ENCODE data around the gene PHKA2.

DNA sequence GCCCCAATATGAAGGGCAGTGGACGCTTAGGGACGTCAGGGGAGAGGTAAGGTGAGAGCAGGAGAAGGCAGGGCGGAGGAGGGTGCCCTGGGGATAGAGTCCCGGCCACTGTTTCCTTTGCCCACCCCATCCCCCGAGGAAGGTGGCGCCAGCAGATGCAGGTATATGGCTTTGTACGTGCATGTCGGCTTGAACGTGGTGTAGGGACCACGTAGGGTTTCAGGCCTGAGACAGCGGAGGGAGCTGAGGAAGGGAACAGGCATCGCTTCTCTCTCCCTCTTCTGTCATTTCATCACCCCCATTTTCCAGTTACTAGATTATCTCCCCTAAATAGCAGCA is 97.9 kb downstream of the PHKA2 start:
- TF ChIP-seq, protein P1, sequence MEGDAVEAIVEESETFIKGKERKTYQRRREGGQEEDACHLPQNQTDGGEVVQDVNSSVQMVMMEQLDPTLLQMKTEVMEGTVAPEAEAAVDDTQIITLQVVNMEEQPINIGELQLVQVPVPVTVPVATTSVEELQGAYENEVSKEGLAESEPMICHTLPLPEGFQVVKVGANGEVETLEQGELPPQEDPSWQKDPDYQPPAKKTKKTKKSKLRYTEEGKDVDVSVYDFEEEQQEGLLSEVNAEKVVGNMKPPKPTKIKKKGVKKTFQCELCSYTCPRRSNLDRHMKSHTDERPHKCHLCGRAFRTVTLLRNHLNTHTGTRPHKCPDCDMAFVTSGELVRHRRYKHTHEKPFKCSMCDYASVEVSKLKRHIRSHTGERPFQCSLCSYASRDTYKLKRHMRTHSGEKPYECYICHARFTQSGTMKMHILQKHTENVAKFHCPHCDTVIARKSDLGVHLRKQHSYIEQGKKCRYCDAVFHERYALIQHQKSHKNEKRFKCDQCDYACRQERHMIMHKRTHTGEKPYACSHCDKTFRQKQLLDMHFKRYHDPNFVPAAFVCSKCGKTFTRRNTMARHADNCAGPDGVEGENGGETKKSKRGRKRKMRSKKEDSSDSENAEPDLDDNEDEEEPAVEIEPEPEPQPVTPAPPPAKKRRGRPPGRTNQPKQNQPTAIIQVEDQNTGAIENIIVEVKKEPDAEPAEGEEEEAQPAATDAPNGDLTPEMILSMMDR (conservative IDR thresholded peaks at IDR 0.05; ENCODE audit: low read depth, low read length) = no peak
- TF ChIP-seq POLR2A (IDR thresholded peaks at IDR 0.05; ENCODE audit: low read depth, low read length) = no peak
- TF ChIP-seq MAFK (IDR thresholded peaks at IDR 0.05; ENCODE audit: low read depth, low read length) = no peak
- TF ChIP-seq SMC3 (IDR thresholded peaks at IDR 0.05; ENCODE audit: low read depth, low read length) = no peak
- TF ChIP-seq FOS (IDR thresholded peaks at IDR 0.05; ENCODE audit: low read depth, low read length) = no peak
- TF ChIP-seq MXI1 (IDR thresholded peaks at IDR 0.05; ENCODE audit: borderline replicate concordance, low read depth, low read length) = no peak
- TF ChIP-seq, protein P2, sequence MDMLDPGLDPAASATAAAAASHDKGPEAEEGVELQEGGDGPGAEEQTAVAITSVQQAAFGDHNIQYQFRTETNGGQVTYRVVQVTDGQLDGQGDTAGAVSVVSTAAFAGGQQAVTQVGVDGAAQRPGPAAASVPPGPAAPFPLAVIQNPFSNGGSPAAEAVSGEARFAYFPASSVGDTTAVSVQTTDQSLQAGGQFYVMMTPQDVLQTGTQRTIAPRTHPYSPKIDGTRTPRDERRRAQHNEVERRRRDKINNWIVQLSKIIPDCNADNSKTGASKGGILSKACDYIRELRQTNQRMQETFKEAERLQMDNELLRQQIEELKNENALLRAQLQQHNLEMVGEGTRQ (IDR thresholded peaks at IDR 0.05; ENCODE audit: low read depth, low read length) = no peak
- TF ChIP-seq RAD21 (IDR thresholded peaks at IDR 0.05; ENCODE audit: low read length) = no peak
